ENCODE measurements around the gene HSPBP1. TPM values are rescaled to one million over a fixed set of nuclear protein-coding genes. Genes with fewer than 3 reads are reported as not detected.

Gene HSPBP1
- total and polyA plus RNA-seq, 2 donors (not counting 3 experiments of a cell fraction or from before 2014, with no cell fraction given): 30.4 to 47.5 TPM

- intact Hi-C loops (cut with micrococcal nuclease): no loop called here
- no peak for FAIRE-seq
- Histone ChIP-seq H3K79me2 (ENCODE audit: control insufficient read depth, insufficient read depth, low read length) (peaks cover 65% of the 10 kb centered on the region), H3K4me3 (replicated peaks in 1 of 3; ENCODE audit: insufficient read depth in 1 of 3, low read depth in 1 of 3, low read length in 3 of 3) (no peak overlapping the region), H3K9ac (replicated peaks; ENCODE audit: extremely low read depth, insufficient read depth, low read length) (no peak overlapping the region), H3K9me1 (replicated peaks; ENCODE audit: control insufficient read depth, extremely low read depth, insufficient read depth, low read length) (no peaks in the 10 kb centered on the region), H2AFZ (ENCODE audit: low read depth, low read length) (no peak overlapping the region), H3K27me3 (ENCODE audit: control insufficient read depth in 2 of 2, insufficient read depth in 2 of 2, low read length in 2 of 2) (no peaks in the 10 kb centered on the region), H4K20me1 (replicated peaks; ENCODE audit: control insufficient read depth, extremely low read depth, insufficient read depth, low read length) (no peaks in the 10 kb centered on the region), H3K4me1 (ENCODE audit: control insufficient read depth, extremely low read depth, insufficient read depth, low read length) (peaks cover 22% of the 10 kb centered on the region), H3K9me3 (replicated peaks; ENCODE audit: control insufficient read depth, insufficient read depth, low read length) (no peaks in the 10 kb centered on the region), H3K27ac (ENCODE audit: insufficient read depth, low read depth, low read length) (no peak overlapping the region), H3K36me3 (ENCODE audit: control insufficient read depth in 2 of 2, extremely low read depth in 1 of 2, insufficient read depth in 2 of 2, low read length in 2 of 2) (peaks cover 1 to 25% of the 10 kb centered on the region in 2 experiments), H3K4me2 (ENCODE audit: insufficient read depth, low read length) (no peak overlapping the region)
- dilution Hi-C loops (cut with MboI; ENCODE audit: extremely low pct_ligation_motif_present, low sequenced_read_pairs): no loop called here
- BruUV-seq (replicated peaks): no TSS peak
- TF ChIP-seq POLR2A (IDR thresholded peaks at IDR 0.05; ENCODE audit: low read depth, low read length) (no peak), MYC (IDR thresholded peaks at IDR 0.05; ENCODE audit: low read depth, low read length) (no peak), MAX (IDR thresholded peaks at IDR 0.05; ENCODE audit: insufficient read depth, insufficient read length) (no peak)
- CTCF ChIA-PET: no interaction called here
- DNase-seq (ENCODE audit: low read depth, low spot score): no peak
- POLR2A ChIA-PET: no interaction called here
These were observed 31.2 kb downstream of the HSPBP1 start for GRCh38 chr19:55248704-55249103.

- H3K9me1 ChIP-seq (replicated peaks; ENCODE audit: control insufficient read depth, extremely low read depth, insufficient read depth, low read length): no peaks in the 10 kb centered on the region
- ChIA-PET POLR2A (no interaction called here), CTCF (no interaction called here)
- H3K4me3 ChIP-seq (replicated peaks in 1 of 3; ENCODE audit: insufficient read depth in 1 of 3, low read depth in 1 of 3, low read length in 3 of 3): no peak overlapping the region
- H3K4me1 ChIP-seq (ENCODE audit: control insufficient read depth, extremely low read depth, insufficient read depth, low read length): peaks cover 18% of the 10 kb centered on the region
- no peaks in the 10 kb centered on the region for H4K20me1 ChIP-seq (replicated peaks; ENCODE audit: control insufficient read depth, extremely low read depth, insufficient read depth, low read length)
- H2AFZ ChIP-seq (ENCODE audit: low read depth, low read length): no peak overlapping the region
- H3K9ac ChIP-seq (replicated peaks; ENCODE audit: extremely low read depth, insufficient read depth, low read length): no peak overlapping the region
- no peaks in the 10 kb centered on the region for H3K27me3 ChIP-seq (ENCODE audit: control insufficient read depth in 2 of 2, insufficient read depth in 2 of 2, low read length in 2 of 2)
- FAIRE-seq: no peak
- H3K9me3 ChIP-seq (replicated peaks; ENCODE audit: control insufficient read depth, insufficient read depth, low read length): no peaks in the 10 kb centered on the region
- H3K4me2 ChIP-seq (ENCODE audit: insufficient read depth, low read length): no peak overlapping the region
- TF ChIP-seq EZH2 (IDR thresholded peaks at IDR 0.05; ENCODE audit: borderline replicate concordance, low read depth, low read length, severe bottlenecking): no peak
- TF ChIP-seq FOS (IDR thresholded peaks at IDR 0.05; ENCODE audit: borderline replicate concordance, insufficient read depth, low read length): no peak
- no peak for TF ChIP-seq MAX (IDR thresholded peaks at IDR 0.05; ENCODE audit: insufficient read depth, insufficient read length)
- TF ChIP-seq GATA2 (IDR thresholded peaks at IDR 0.05; ENCODE audit: insufficient read depth, insufficient read length, low read depth, low read length): no peak
- TF ChIP-seq, protein P1, sequence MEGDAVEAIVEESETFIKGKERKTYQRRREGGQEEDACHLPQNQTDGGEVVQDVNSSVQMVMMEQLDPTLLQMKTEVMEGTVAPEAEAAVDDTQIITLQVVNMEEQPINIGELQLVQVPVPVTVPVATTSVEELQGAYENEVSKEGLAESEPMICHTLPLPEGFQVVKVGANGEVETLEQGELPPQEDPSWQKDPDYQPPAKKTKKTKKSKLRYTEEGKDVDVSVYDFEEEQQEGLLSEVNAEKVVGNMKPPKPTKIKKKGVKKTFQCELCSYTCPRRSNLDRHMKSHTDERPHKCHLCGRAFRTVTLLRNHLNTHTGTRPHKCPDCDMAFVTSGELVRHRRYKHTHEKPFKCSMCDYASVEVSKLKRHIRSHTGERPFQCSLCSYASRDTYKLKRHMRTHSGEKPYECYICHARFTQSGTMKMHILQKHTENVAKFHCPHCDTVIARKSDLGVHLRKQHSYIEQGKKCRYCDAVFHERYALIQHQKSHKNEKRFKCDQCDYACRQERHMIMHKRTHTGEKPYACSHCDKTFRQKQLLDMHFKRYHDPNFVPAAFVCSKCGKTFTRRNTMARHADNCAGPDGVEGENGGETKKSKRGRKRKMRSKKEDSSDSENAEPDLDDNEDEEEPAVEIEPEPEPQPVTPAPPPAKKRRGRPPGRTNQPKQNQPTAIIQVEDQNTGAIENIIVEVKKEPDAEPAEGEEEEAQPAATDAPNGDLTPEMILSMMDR (IDR thresholded peaks at IDR 0.05; ENCODE audit: extremely low read depth in 1 of 2, insufficient read depth in 1 of 2, low read depth in 1 of 2, low read length in 2 of 2): no peak
- no peak for TF ChIP-seq POLR2A (IDR thresholded peaks at IDR 0.05; ENCODE audit: low read depth, low read length)
- no peak for TF ChIP-seq JUN (IDR thresholded peaks at IDR 0.05; ENCODE audit: borderline replicate concordance, insufficient read depth, insufficient read length, low read depth)
- no peak for TF ChIP-seq POLR2AphosphoS5 (IDR thresholded peaks at IDR 0.05; ENCODE audit: insufficient read depth, low read depth, low read length)
- no peak for TF ChIP-seq MYC (IDR thresholded peaks at IDR 0.05; ENCODE audit: low read depth, low read length)
- intact Hi-C loops (cut with micrococcal nuclease) (no loop called here), dilution Hi-C loops (cut with MboI; ENCODE audit: extremely low pct_ligation_motif_present, low sequenced_read_pairs) (no loop called here)
- BruUV-seq (replicated peaks): no TSS peak
- DNase-seq (ENCODE audit: low read depth, low spot score): no peak
- peaks cover 3 to 28% of the 10 kb centered on the region in 2 experiments for H3K36me3 ChIP-seq (ENCODE audit: control insufficient read depth in 2 of 2, extremely low read depth in 1 of 2, insufficient read depth in 2 of 2, low read length in 2 of 2)
- no peak overlapping the region for H3K27ac ChIP-seq (ENCODE audit: insufficient read depth, low read depth, low read length)
- peaks cover 61% of the 10 kb centered on the region for H3K79me2 ChIP-seq (ENCODE audit: control insufficient read depth, insufficient read depth, low read length)
These were observed 31.7 kb downstream of the HSPBP1 start for GRCh38 chr19:55248166-55248675.
